ENCODE data around the gene PRTN3.

DNA sequence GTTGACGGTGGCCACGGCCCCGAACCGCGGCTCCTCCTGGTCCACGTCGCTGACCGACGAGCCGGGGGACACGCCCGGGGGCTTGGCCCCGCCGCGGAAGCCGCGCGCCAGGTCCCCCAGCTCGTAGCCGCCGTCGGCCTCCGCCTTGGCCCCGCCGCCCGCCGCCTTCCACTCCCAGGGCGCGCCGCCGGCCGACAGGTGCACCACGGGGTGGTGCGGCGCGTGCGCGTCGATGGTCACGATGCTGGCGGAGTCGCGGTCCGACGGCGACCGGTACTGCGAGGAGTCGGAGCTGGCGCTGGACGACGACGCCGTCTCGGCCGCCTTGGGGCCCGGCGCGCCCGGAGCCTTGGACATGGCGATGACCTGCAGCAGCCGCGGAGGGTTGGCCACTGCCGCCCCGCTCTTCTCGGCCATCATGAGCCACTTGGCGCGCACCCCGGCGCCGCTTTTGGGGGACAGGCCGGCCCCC lies 28.0 kb upstream of the PRTN3 start:
- TF ChIP-seq MAFK (IDR thresholded peaks at IDR 0.05; ENCODE audit: low read depth, low read length): no peak
- no peak for TF ChIP-seq BHLHE40 (IDR thresholded peaks at IDR 0.05; ENCODE audit: low read depth, low read length)
- TF ChIP-seq, protein P1, sequence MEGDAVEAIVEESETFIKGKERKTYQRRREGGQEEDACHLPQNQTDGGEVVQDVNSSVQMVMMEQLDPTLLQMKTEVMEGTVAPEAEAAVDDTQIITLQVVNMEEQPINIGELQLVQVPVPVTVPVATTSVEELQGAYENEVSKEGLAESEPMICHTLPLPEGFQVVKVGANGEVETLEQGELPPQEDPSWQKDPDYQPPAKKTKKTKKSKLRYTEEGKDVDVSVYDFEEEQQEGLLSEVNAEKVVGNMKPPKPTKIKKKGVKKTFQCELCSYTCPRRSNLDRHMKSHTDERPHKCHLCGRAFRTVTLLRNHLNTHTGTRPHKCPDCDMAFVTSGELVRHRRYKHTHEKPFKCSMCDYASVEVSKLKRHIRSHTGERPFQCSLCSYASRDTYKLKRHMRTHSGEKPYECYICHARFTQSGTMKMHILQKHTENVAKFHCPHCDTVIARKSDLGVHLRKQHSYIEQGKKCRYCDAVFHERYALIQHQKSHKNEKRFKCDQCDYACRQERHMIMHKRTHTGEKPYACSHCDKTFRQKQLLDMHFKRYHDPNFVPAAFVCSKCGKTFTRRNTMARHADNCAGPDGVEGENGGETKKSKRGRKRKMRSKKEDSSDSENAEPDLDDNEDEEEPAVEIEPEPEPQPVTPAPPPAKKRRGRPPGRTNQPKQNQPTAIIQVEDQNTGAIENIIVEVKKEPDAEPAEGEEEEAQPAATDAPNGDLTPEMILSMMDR (conservative IDR thresholded peaks at IDR 0.05; ENCODE audit: low read depth, low read length): no peak
- no peak for TF ChIP-seq RCOR1 (IDR thresholded peaks at IDR 0.05; ENCODE audit: insufficient replicate concordance, low read length)
- TF ChIP-seq SMC3 (IDR thresholded peaks at IDR 0.05; ENCODE audit: low read depth, low read length): no peak
- no peak for TF ChIP-seq NFE2L2 (IDR thresholded peaks at IDR 0.05; ENCODE audit: low read depth, low read length)
- TF ChIP-seq POLR2A (IDR thresholded peaks at IDR 0.05; ENCODE audit: low read depth, low read length): no peak
- no peak for TF ChIP-seq FOS (IDR thresholded peaks at IDR 0.05; ENCODE audit: low read depth, low read length)
- no peak for TF ChIP-seq RFX5 (IDR thresholded peaks at IDR 0.05; ENCODE audit: low read depth, low read length)
- TF ChIP-seq MXI1 (IDR thresholded peaks at IDR 0.05; ENCODE audit: borderline replicate concordance, low read depth, low read length): no peak
- no peak for TF ChIP-seq CEBPB (IDR thresholded peaks at IDR 0.05; ENCODE audit: low read depth, low read length)
- TF ChIP-seq RAD21 (IDR thresholded peaks at IDR 0.05; ENCODE audit: low read length): no peak
- TF ChIP-seq MAZ (IDR thresholded peaks at IDR 0.05; ENCODE audit: borderline replicate concordance, low read depth, low read length): no peak
